GM18517 (cell line): ENCODE data around the gene NFATC4.
"Not testable (repeated sequence)": the region's sequence is repeated elsewhere in the genome, so short reads cannot be mapped to it uniquely, and the experiment has no call there.

Source experiments
- ATAC-seq: cut with Tn5 transposase; IDR thresholded peaks from one replicate; pipeline ENCODE4 v1.9.1; 2021; ENCODE audit warnings: mild to moderate bottlenecking, moderate library complexity; ENCODE audit not compliant: unreplicated experiment

Gene NFATC4

DNA sequence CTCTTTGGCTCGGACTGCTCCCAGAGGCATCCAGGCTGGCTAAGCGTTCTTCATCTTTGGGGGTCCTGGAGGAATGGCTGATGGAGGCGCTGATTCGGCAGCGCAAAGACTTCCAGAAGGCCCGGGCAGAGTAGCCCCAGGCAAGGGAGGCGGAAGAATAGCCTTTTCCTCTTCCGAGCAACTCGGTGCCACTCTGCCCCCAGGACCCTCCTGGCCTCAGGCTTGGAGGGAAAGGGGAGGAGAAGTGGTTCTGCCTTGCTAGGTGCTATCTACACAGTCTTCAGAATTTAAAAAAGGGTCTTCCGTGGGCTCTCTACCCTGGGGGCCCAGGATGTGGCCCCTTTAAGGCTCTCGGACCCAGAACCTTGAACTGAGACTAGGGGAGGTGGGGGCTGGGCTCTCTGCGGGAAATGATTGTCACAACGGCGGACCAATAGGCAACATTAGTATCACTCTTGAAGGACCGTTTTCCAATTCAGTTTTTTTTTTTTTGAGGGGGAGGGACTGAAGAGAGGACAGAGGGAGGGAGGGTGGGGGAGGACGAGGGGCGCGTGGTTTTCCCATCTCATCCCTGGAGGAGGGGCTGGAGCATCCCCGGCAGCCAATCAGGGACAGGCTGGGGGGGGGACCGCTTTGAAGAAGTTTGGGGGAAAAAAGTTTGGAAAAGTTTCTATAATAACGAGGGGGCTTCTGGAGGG is at the start of gene NFATC4:
TSS of gene NFATC4 (plus strand) at position 671 of the 698 bp plus-strand sequence. CDS start 157 bp downstream, outside the sequence.
- ATAC-seq = peak; percentile 29

DNA sequence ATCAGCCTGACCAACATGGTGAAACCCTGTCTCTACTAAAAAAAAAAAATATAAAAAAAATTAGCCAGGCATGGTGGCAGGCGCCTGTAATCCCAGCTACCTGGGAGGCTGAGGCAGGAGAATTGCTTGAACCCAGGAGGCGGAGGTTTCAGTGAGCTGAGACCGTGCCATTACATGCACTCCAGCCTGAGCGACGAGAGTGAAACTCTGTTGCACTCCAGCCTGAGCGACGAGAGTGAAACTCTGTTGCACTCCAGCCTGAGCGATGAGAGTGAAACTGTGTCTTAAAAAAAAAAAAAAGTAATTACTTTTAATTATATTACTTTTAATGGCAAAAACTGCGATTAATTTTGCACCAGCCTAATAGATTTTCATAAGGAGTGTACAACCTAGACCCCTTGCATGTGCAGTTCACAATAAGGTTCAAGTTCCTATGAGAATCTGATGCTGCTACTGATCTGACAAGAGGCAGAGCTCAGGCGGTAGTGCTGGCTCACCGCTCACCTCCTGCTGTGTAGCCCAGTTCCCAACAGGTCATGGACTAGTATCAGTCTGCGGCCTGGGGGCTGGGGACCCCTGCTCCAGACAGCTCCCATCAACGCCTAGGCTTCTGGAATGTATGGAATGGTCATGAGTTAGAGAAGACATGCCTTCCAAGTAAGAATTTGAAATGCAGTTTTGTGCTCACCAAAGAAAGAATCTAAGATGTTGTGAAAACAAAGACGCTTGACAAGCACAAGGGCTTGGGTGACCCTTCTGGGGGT is 46.6 kb upstream of the NFATC4 start:
- ATAC-seq = no peak

DNA sequence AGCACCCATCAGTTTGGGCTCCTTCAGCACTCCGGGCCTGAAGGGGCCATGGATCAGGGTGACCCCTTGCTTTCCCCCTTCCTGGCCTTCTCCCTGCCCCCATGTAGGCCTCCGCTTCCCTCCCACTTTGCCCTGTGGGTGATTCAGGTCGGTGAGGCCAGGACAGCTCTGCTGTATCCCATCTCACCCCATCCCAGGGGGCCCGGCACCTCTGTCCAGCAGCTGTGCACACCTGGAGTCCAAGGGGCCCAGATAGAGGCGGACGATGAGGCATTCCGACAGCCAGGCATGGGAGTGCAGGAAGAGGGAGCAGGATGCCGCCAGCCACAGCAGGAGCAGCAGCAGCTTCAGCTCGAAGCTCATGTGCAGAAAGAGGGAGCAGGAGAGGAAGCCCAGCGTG is 45.3 kb upstream of the NFATC4 start:
- ATAC-seq = no peak

DNA sequence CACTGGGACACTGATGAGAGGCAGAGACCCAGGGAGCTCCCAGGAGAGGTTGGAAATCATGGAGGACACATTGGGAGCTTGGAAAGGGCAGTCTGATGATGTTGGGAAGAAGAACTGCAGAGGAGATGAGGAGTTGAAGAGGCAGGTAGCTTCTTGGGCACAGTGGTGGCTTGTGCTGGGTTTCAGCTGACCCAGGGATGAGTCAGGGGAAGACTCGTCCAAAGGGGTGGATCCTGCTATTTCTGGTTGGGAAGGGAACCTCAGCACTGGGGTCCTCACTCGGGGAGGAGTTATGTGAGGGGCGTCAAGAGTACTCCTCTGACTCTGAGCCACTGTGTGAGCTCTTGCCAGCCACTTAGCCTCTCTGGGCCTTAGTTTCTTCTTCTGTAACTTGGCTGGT is 44.6 kb upstream of the NFATC4 start:
- no peak for ATAC-seq

DNA sequence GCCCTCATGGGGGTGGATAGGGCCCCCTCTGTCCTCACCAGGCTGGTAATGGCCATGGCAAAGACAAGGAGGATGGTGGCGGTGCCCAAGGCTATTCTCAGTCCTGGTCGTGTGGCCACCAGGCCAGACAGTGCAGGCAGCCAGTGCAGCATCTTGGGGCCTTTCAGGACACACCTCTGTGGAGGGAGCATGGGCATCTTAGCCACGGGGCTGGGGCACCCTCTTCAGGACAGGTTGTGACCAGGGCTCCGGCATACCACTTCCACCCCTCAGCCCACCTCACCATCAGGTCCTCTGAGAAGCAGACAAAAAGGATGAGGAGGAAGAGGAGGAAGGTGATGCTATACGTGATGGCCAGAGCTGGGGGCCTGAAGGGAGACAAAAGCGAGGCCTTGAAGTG is 44.0 kb upstream of the NFATC4 start:
- no peak for ATAC-seq

DNA sequence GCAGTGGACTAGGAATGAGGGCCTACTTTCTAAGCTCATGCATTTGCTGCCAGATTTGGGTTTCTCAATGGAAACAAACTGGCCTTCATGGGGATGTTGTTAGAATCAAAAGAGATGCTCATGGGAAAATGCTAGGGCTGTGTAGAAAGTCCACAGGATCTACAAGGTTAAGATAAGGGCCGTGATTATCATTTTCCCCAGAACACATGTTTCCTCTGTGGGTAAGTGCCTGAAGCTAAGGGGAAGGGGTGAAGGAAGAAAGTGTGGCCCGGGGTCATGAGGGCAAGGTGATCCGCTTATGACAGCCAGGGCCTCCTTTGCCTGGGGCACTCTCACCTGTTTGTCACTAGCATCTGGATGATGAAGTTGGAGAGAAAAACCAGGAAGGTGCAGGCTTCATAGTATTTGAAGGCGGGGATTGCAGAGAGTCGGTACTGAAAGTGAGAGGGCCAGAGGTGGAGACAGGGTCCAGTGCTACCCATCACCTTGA is 42.9 kb upstream of the NFATC4 start:
- no peak for ATAC-seq

DNA sequence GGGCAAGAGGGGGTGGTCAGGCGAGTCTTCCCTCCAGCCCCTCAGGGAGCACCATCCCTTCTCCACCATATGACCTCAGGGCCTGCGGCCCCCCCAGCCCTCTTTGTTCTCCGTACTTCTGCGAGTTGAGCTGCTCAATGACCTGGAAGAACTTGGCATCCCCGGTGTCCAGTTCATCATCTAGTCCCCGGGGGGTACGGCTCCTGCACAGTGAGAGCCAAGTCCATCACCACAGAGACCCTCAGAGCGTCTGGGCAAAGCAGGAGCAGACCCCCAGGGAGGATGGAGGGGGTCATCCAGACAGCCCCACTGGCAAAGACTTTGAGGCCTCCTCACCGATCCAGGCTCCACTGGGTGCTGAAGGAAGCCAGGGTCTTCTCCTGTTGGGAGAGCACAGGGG is 42.0 kb upstream of the NFATC4 start:
- no peak for ATAC-seq

DNA sequence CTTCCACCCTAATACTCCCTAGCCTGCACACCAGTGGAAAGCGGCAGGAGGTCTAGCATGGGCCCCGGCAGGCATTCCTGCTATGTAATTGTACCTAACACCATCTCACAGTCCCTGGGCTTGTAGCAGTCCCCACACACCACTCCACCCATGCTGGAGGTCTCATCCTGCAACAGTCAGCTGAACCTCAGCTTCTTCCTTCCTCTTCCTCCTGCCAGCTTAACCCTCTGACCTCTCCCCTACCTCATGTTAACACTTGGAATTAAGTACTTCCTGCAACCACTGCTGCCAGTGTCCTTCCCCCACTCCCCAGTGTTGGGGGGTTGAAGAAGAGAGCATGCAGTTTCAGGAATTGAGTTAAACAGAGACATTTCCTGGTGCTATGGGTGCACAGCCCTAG is 40.7 kb upstream of the NFATC4 start:
- no peak for ATAC-seq

DNA sequence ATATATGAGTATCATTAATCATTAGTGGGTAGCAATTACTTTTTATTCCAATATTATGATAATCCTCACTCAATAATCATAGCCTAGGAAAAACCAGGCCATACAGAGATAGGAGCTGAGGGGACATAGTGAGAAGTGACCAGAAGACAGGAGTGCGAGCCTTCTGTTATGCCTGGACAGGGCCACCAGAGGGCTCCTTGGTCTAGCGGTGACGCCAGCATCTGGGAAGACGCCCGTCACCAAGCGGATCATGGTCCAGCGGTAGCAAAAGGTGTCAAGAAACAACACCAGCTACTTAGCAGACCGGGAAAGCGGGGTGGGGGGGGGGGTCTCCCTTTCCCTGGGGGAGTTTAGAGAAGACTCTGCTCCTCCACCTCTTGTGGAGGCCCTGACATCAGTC is 40.1 kb upstream of the NFATC4 start:
- ATAC-seq = not testable (repeated sequence)

DNA sequence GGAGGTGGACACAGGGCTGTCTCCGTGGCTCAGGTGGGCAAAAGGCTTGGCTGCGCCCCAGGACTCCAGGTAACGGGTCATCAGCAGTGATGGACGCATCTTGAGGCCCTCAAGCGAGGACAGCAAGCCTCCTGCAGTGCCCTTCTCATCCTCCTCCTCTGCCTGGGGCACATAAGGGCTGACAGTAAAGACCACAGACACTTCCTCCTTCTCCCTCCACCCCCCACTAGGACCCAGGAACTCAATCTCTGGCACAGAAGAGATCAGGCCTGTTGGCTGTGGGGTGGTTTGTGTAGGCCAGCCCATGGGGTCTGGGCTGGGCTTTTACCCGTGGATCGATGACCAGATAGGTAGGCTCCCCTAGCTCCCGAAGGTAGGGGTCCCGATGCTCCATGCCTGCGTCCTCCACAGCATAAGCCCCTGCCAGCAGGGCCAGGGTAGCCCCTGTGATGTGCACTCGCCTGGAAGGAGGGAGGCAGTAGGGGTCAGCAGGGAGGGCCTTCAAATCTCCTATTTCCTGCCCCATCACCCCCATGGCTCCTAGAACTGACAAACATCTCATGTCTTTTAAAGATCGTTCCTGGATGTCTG is 38.8 kb upstream of the NFATC4 start:
- ATAC-seq = no peak

DNA sequence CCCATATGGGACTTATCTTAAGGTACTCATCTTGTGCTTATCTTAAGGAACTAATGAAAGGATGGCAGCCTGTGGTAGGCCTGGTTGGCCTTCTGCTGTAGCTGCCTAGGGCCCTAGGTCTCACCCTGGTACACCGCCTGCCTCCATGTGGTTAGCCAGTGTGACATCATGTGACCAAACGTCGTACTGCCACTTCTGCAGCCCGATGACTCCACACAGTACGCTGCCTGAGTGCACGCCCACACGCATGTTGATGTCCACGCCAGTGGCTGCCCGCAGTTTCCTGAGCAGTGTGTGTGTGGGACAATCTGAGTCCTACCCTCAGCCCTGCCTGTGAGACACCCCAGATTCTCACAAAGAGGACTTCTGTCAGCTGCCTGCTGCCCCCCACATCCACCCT is 38.2 kb upstream of the NFATC4 start:
- ATAC-seq = no peak

DNA sequence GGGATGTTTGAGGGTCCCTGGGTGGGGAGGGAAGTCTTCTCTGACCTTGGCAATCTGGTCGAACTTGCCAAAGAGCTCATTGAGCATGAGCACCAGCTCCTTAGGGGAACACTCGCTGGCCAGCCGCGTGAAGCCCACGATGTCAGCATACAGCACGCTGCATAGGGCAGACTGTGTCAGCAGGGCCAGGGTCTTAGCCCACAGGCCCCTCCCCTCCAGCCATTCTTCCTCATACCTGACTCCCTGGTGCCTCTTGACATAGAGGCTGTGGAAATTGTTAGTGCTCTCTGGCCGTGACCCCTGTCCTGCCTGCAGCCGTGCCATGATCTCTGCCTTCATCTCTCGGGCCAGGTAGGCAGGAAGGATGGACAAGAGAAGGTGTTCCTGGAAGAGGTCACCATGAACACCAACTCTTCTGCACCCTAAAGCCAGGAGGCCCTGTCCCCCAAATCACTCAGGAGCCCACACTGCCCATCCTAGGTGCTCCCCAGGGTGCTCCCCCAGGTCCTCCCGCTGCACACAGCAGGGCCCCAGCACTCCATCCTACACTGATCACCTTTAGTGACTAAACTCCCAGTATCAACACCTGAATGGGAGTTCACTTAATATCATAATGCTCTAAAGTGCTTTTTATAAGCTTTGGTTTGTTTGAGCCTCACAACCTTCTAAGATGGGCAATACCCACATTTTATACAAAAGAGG is 36.9 kb upstream of the NFATC4 start:
- ATAC-seq = no peak

DNA sequence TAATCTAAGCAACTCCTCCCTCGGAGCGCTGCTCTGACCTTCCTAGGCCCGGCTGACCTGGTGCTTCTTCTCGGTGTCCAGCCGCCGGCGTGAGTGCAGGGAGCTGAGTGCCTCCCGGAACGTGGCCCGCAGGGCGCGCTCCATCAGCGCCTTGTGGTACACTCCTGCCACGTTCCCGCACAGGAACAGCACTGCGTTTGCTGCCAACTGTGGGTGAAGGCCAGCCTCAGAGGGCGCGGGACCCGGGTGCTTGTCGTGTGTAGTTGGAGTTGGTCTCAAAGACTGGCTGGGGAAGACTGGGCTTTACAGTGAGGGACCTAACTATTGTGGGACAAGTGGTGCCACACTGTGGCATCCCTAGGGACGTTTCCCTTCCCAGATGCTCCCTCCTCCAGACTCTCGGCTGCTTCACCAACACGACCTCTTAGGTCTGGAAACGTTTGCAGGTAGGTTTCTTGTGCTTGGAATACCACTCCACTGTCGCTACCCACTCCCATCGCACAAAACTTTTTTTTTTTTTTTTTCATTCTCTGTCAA is 36.2 kb upstream of the NFATC4 start:
- peak; percentile 8 for ATAC-seq

DNA sequence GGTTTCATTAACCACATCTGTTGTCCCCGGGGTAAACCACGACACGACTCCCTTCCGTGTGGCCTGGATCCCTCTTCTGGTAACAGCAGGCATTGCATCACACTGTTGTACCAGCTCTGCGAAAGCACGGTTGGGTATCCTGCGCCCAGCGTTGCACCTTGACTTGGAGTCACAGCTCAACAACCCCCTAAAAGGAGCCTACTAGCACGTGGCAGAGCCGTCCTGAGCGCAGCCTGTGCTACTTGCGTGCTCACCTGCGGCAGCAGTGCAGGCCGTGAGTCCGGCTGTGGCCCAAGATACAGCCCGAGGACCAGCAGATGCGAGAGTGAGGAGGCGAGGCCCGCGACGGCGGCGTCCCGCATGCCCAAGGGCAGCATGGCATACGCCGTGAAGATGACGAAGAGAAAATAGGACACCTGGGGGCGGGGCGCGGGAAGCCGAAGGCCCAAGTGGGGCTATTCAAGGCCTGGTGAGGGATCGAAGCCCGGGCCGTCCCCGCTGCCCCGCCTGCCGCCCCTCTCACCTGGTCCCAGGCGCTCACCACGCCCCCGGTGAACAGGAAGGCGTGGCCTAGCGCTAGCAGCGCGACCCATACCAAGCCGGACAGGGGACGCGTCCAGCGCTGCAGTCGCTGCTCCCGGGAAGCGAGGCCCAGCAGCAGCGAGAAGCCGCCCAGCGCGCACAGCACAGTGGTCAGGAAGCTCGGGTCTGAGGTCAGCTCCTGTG is 35.6 kb upstream of the NFATC4 start:
- ATAC-seq = peak; percentile 75

DNA sequence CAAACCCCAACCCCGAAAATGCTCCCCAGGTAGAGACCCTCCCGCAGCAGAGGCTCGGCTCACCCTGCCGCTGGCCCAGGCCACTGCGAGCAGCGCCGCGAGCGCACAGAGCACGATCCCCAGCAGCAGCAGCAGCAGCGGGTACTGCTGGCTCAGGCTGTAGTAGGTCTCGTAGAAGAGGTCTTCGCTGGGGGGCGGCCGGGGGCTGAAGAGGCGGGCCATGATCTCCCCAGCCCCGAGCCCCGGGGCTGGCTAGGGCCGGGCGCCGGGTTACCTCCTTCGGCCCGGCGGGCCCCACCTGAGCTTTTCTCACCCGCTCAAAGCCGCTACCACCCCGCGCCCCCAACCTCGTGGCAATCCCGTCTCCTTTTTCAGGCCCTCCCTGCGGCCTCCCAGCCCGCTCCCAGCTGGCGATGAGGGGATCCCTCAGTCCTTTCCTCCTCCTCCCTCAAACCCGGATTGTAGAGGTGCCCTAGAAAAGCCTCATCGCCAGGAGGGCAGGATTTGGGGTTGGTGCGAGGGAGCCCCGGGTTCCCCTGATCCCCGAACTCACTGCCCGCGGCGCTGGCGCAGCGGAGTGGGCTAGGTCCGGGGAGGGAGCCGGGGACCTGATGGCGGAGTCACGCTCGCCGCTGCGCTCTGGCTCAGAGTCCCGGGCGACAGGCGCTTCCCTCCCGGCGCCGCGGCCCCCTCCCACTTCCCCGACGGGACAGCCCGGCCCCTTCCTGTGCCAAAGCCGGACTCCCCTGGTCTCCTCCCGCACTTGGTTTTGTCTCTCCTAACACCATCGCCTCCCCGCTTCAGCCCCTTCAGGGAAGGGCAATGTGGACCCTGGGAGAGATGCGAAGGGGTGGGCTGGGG is 33.3 kb upstream of the NFATC4 start, which contains the start of gene ADCY4:
TSS of gene ADCY4 (minus strand) at position 641 of the 861 bp plus-strand sequence. CDS start at position 222, 419 bp downstream.
- ATAC-seq = no peak

DNA sequence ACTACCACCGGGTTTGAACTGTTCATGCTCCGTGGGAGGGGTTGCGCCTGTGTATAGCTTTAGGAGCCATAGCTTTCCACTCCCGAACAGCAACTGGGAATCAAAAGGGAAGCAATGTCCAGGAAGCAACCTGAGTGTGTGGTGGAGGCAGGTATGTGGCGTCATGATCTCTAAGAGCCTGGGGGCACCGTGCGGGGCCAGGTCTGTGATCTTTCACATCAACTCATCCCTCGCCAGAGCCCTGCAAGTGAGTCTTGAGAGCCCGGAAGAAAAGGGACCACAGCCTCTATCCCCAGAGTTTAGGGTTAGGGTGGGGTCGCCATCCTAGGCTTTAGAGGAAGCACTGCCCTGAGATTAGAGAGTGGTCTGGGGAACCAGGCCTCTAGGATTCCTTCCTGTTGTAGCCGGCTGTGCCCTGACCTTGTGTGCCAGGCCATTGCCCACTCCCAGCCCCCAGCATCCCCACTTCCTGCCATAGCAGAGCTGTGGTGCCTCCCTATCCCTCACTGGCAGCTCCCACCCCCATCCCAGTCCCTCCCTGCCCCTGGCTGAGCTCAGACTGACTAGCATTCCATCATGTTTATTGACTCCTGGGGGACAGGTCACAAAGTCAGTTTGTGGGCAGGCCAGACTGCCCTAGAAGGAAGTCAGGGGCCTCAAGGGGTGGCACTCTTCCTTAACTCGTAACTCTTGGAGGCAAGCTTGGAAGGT is 32.4 kb upstream of the NFATC4 start:
- no peak for ATAC-seq

DNA sequence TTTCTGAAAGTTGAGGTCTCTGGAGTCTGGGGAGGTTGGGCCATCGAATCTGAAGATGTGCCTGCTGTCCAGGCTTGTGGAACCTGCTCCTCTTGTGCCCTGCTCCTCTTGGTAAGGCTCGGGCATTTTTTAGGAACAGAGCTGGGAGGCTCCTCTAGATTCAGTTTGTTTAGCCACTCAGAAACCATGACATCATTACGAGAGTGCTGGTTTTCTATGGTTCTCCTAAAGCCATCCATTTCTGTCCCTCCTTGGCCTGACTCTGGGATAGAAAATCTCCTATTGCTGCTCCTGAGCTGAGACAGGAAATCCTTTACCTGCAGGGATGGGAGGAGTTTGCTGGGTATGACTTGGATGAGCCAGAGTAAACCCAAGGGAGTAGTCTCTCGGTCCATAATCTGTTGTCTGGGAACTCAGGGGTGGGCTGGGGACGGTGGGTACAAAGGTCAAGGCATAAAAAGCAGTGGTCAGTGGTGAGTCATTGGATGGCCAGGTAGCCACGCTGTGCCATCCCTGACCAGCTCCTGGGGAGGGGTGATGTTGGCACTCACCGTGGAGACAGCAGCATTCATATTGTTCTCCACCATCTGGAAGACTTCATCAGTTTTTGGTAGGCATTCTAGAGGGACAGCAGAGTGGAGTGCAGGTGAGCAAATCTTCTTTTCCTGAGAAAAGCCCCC is 30.7 kb upstream of the NFATC4 start:
- no peak for ATAC-seq

DNA sequence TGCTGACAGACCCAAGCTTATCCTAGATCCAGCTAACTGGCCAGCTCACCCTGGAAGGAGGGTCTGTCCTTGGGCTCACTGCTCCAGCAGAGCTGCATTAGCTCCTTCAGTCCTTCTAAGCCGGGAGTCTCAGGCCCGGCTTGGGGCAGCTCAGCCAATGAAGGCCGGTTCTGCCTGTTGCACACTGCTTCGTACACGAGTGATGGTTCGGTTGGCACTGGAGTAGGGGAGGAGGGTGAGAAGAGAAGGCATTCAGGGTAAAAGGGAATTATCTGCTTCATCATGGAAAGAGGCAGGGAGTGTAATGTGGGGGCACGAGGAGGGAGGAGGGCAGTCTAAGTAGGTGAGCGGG is 30.2 kb upstream of the NFATC4 start:
- no peak for ATAC-seq
